HEK293 (cell line): ENCODE data around the gene HOXD12.

Experiments
- BCL11B ChIP-seq: fragments of 450-650 bp; formaldehyde crosslinking; IDR thresholded peaks from 2 replicates; pipeline ENCODE4 v1.5.1; 2016; ENCODE audit warnings: low read depth, missing biosample characterization, missing genetic modification characterization
- FEZF1 ChIP-seq: fragments of 450-650 bp; formaldehyde crosslinking; IDR thresholded peaks from 2 replicates; pipeline ENCODE4 v1.5.1; 2016; ENCODE audit warnings: missing biosample characterization, missing genetic modification characterization
- KLF1 ChIP-seq: fragments of 450-650 bp; formaldehyde crosslinking; IDR thresholded peaks from 2 replicates; pipeline ENCODE4 v1.5.1; 2016; ENCODE audit warnings: missing biosample characterization, missing genetic modification characterization
- KLF10 ChIP-seq: fragments of 450-650 bp; IDR thresholded peaks from 2 replicates; pipeline ENCODE4 v1.5.1; 2018; ENCODE audit warnings: missing biosample characterization, mild to moderate bottlenecking, missing genetic modification characterization
- OSR2 ChIP-seq: fragments of 450-650 bp; formaldehyde crosslinking; IDR thresholded peaks from 2 replicates; pipeline ENCODE4 v1.5.1; 2016; ENCODE audit warnings: missing biosample characterization, missing genetic modification characterization
- YY2 ChIP-seq: fragments of 450-650 bp; formaldehyde crosslinking; IDR thresholded peaks from 2 replicates; pipeline ENCODE4 v1.5.1; 2016; ENCODE audit warnings: missing biosample characterization, missing genetic modification characterization
- ZBTB1 ChIP-seq: fragments of 450-650 bp; formaldehyde crosslinking; IDR thresholded peaks from 2 replicates; pipeline ENCODE4 v1.5.1; 2016; ENCODE audit warnings: missing biosample characterization, missing genetic modification characterization
- ZBTB17 ChIP-seq: fragments of 450-650 bp; formaldehyde crosslinking; IDR thresholded peaks from 2 replicates; pipeline ENCODE4 v1.5.1; 2016; ENCODE audit warnings: missing biosample characterization, missing genetic modification characterization
- ZEB2 ChIP-seq: fragments of 450-650 bp; formaldehyde crosslinking; IDR thresholded peaks from 2 replicates; pipeline ENCODE4 v1.5.1; 2016; ENCODE audit warnings: missing biosample characterization, missing genetic modification characterization
- ZNF121 ChIP-seq: fragments of 450-650 bp; formaldehyde crosslinking; IDR thresholded peaks from 2 replicates; pipeline ENCODE4 v1.5.1; 2016; ENCODE audit warnings: missing biosample characterization, missing genetic modification characterization
- ZNF221 ChIP-seq: fragments of 450-650 bp; formaldehyde crosslinking; IDR thresholded peaks from 2 replicates; pipeline ENCODE4 v1.5.1; 2017; ENCODE audit warnings: missing biosample characterization, missing genetic modification characterization, borderline replicate concordance
- ZNF23 ChIP-seq: fragments of 450-650 bp; formaldehyde crosslinking; IDR thresholded peaks from 2 replicates; pipeline ENCODE4 v1.5.1; 2016; ENCODE audit warnings: missing biosample characterization, missing genetic modification characterization, borderline replicate concordance
- ZNF239 ChIP-seq: fragments of 450-650 bp; formaldehyde crosslinking; IDR thresholded peaks from 2 replicates; pipeline ENCODE4 v1.5.1; 2016; ENCODE audit warnings: missing biosample characterization, missing genetic modification characterization
- ZNF24 ChIP-seq: fragments of 450-650 bp; formaldehyde crosslinking; IDR thresholded peaks from 2 replicates; pipeline ENCODE4 v1.5.1; 2016; ENCODE audit warnings: missing biosample characterization, missing genetic modification characterization
- ZNF292 ChIP-seq: fragments of 450-650 bp; formaldehyde crosslinking; IDR thresholded peaks from 2 replicates; pipeline ENCODE4 v1.5.1; 2016; ENCODE audit warnings: low read depth, missing biosample characterization, missing genetic modification characterization, borderline replicate concordance
- ZNF350 ChIP-seq: fragments of 450-650 bp; formaldehyde crosslinking; IDR thresholded peaks from 2 replicates; pipeline ENCODE4 v1.5.0; 2017; ENCODE audit warnings: missing biosample characterization, mild to moderate bottlenecking, missing genetic modification characterization
- ZNF473 ChIP-seq: fragments of 450-650 bp; formaldehyde crosslinking; IDR thresholded peaks from 2 replicates; pipeline ENCODE4 v1.5.1; 2017; ENCODE audit warnings: missing biosample characterization, missing genetic modification characterization
- ZNF530 ChIP-seq: fragments of 450-650 bp; formaldehyde crosslinking; IDR thresholded peaks from 2 replicates; pipeline ENCODE4 v1.5.1; 2016; ENCODE audit warnings: low read depth, missing biosample characterization, missing genetic modification characterization
- ZNF549 ChIP-seq: fragments of 450-650 bp; IDR thresholded peaks from 2 replicates; pipeline ENCODE4 v1.5.1; 2018; ENCODE audit warnings: missing biosample characterization, missing genetic modification characterization, mild to moderate bottlenecking, inconsistent platforms, moderate library complexity
- ZNF561 ChIP-seq: fragments of 450-650 bp; IDR thresholded peaks from 2 replicates; pipeline ENCODE4 v1.5.1; 2018; ENCODE audit warnings: missing biosample characterization, missing genetic modification characterization, borderline replicate concordance
- ZNF600 ChIP-seq: fragments of 450-650 bp; formaldehyde crosslinking; IDR thresholded peaks from 2 replicates; pipeline ENCODE4 v1.5.1; 2016; ENCODE audit warnings: missing biosample characterization, missing genetic modification characterization
- ZNF660 ChIP-seq: fragments of 450-650 bp; IDR thresholded peaks from 2 replicates; pipeline ENCODE4 v1.5.1; 2018; ENCODE audit warnings: missing biosample characterization, mild to moderate bottlenecking, missing genetic modification characterization
- ZNF677 ChIP-seq: fragments of 450-650 bp; IDR thresholded peaks from 2 replicates; pipeline ENCODE4 v1.5.0; 2018; ENCODE audit warnings: missing biosample characterization, mild to moderate bottlenecking, missing genetic modification characterization, moderate library complexity
- ZNF701 ChIP-seq: fragments of 450-650 bp; formaldehyde crosslinking; IDR thresholded peaks from 2 replicates; pipeline ENCODE4 v1.5.1; 2016; ENCODE audit warnings: missing biosample characterization, missing genetic modification characterization
- ZNF785 ChIP-seq: fragments of 450-650 bp; formaldehyde crosslinking; IDR thresholded peaks from 2 replicates; pipeline ENCODE4 v1.5.1; 2016; ENCODE audit warnings: missing biosample characterization, missing genetic modification characterization
- TF ChIP-seq, protein P1 (sequence below): sonication (generic); formaldehyde crosslinking; IDR thresholded peaks from 2 replicates; pipeline ENCODE4 v1.8.1; 2022; ENCODE audit warnings: mild to moderate bottlenecking, moderate library complexity, missing genetic modification reagents
- TF ChIP-seq, protein P2 (sequence below): fragments of 450-650 bp; formaldehyde crosslinking; IDR thresholded peaks from 2 replicates; pipeline ENCODE4 v1.5.1; 2016; ENCODE audit warnings: missing biosample characterization, missing genetic modification characterization
- TF ChIP-seq, protein P3 (sequence below): fragments of 450-650 bp; formaldehyde crosslinking; IDR thresholded peaks from 2 replicates; pipeline ENCODE4 v1.5.1; 2016; ENCODE audit warnings: missing biosample characterization, missing genetic modification characterization
- TF ChIP-seq, protein P4 (sequence below): fragments of 450-650 bp; formaldehyde crosslinking; IDR thresholded peaks from 2 replicates; pipeline ENCODE4 v1.5.1; 2016; ENCODE audit warnings: missing biosample characterization, missing genetic modification characterization
- TF ChIP-seq, protein P5 (sequence below): fragments of 450-650 bp; formaldehyde crosslinking; IDR thresholded peaks from 2 replicates; pipeline ENCODE4 v1.5.1; 2017; ENCODE audit warnings: missing biosample characterization, mild to moderate bottlenecking, missing genetic modification characterization, moderate library complexity
- TF ChIP-seq, protein P6 (sequence below): fragments of 450-650 bp; formaldehyde crosslinking; IDR thresholded peaks from 2 replicates; pipeline ENCODE4 v1.5.1; 2017; ENCODE audit warnings: missing biosample characterization, missing genetic modification characterization

The HOXD12 gene

DNA sequence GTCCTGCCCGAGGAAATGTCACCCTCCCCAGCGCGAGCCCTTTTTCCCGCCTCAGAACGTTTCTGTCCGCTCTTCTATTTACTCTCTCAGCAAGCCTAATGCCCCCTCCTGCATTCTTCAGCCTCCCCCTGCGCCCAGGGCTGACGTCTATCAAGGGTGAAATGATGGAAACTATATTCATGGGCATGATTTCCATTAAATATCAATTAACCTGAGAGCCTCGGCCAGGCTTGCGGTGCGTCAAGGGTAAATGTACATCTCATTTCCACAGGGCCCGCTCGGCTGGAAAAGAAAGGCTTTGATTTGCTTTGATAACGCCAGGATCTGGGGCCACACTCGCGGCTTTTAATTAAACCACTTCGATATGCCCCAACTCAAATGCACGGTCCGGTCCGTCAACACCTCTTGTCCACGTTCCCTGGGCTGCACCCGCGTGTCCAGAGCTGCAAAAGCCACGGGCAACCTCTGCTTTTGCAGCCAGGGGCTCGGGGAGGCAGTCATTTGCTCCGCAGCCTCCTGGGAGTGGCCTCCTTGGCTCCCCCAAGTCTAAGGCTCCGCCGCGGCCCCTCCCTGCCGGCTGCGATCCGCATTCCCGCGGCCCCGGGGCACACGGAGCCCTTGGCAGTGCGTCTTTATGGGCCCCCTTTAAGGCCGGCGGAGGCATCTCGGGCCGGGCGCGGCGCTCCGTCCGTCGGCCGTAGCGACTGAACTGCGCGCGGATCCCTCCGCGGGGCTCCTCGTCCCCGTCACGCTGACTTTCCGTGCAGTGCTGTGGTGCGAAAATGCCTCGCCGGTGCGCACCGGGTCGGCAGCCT is 29.6 kb downstream of the HOXD12 start, which contains the start of gene HOXD8 (continued):
- TF ChIP-seq ZNF549 (tag by site-specific recombination) (no peak), ZBTB1 (no peak), ZNF600 (tag by site-specific recombination) (peak; percentile 32; the same call in 1 of the 2 replicates), ZNF121 (tag by site-specific recombination) (0 out of 2 replicates have a peak, but pooled peaks have one; percentile 23), ZNF660 (tag by site-specific recombination) (peak; percentile 87), ZNF23 (tag by site-specific recombination) (no peak), ZNF221 (tag by site-specific recombination) (peak; percentile 84; the same call in 1 of the 2 replicates), BCL11B (tag by site-specific recombination) (peak; percentile 92), KLF1 (tag by site-specific recombination) (peak; percentile 67), ZBTB17 (tag by site-specific recombination) (peak; percentile 47), ZNF677 (tag by site-specific recombination) (no peak), ZNF239 (tag by site-specific recombination) (no peak), ZNF292 (tag by site-specific recombination) (no peak), ZNF530 (no peak), ZNF350 (tag by site-specific recombination) (no peak), ZNF785 (no peak), FEZF1 (tag by site-specific recombination) (peak; percentile 68), ZNF561 (tag by site-specific recombination) (peak; percentile 79; the same call in 1 of the 2 replicates), ZNF473 (tag by site-specific recombination) (no peak), ZEB2 (tag by site-specific recombination) (peak; percentile 94), OSR2 (no peak), ZNF24 (peak; percentile 65; the same call in 1 of the 2 replicates), ZNF701 (no peak), YY2 (tag by site-specific recombination) (0 out of 2 replicates have a peak, but pooled peaks have one; percentile 35), KLF10 (no peak; the same call in 1 of the 2 replicates)
- TF ChIP-seq, protein P1, sequence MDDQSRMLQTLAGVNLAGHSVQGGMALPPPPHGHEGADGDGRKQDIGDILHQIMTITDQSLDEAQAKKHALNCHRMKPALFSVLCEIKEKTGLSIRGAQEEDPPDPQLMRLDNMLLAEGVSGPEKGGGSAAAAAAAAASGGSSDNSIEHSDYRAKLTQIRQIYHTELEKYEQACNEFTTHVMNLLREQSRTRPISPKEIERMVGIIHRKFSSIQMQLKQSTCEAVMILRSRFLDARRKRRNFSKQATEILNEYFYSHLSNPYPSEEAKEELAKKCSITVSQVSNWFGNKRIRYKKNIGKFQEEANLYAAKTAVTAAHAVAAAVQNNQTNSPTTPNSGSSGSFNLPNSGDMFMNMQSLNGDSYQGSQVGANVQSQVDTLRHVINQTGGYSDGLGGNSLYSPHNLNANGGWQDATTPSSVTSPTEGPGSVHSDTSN: peak; percentile 75; the same call in 1 of the 2 replicates
- TF ChIP-seq, protein P2, sequence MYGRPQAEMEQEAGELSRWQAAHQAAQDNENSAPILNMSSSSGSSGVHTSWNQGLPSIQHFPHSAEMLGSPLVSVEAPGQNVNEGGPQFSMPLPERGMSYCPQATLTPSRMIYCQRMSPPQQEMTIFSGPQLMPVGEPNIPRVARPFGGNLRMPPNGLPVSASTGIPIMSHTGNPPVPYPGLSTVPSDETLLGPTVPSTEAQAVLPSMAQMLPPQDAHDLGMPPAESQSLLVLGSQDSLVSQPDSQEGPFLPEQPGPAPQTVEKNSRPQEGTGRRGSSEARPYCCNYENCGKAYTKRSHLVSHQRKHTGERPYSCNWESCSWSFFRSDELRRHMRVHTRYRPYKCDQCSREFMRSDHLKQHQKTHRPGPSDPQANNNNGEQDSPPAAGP: peak; percentile 76; the same call in 1 of the 2 replicates
- TF ChIP-seq, protein P3, sequence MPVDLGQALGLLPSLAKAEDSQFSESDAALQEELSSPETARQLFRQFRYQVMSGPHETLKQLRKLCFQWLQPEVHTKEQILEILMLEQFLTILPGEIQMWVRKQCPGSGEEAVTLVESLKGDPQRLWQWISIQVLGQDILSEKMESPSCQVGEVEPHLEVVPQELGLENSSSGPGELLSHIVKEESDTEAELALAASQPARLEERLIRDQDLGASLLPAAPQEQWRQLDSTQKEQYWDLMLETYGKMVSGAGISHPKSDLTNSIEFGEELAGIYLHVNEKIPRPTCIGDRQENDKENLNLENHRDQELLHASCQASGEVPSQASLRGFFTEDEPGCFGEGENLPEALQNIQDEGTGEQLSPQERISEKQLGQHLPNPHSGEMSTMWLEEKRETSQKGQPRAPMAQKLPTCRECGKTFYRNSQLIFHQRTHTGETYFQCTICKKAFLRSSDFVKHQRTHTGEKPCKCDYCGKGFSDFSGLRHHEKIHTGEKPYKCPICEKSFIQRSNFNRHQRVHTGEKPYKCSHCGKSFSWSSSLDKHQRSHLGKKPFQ: 0 out of 2 replicates have a peak, but pooled peaks have one; percentile 43
- TF ChIP-seq, protein P4, sequence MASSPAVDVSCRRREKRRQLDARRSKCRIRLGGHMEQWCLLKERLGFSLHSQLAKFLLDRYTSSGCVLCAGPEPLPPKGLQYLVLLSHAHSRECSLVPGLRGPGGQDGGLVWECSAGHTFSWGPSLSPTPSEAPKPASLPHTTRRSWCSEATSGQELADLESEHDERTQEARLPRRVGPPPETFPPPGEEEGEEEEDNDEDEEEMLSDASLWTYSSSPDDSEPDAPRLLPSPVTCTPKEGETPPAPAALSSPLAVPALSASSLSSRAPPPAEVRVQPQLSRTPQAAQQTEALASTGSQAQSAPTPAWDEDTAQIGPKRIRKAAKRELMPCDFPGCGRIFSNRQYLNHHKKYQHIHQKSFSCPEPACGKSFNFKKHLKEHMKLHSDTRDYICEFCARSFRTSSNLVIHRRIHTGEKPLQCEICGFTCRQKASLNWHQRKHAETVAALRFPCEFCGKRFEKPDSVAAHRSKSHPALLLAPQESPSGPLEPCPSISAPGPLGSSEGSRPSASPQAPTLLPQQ (tag by site-specific recombination): peak; percentile 100
- TF ChIP-seq, protein P5, sequence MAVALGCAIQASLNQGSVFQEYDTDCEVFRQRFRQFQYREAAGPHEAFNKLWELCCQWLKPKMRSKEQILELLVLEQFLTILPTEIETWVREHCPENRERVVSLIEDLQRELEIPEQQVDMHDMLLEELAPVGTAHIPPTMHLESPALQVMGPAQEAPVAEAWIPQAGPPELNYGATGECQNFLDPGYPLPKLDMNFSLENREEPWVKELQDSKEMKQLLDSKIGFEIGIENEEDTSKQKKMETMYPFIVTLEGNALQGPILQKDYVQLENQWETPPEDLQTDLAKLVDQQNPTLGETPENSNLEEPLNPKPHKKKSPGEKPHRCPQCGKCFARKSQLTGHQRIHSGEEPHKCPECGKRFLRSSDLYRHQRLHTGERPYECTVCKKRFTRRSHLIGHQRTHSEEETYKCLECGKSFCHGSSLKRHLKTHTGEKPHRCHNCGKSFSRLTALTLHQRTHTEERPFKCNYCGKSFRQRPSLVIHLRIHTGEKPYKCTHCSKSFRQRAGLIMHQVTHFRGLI (tag by site-specific recombination): peak; percentile 35; the same call in 1 of the 2 replicates
- TF ChIP-seq, protein P6, sequence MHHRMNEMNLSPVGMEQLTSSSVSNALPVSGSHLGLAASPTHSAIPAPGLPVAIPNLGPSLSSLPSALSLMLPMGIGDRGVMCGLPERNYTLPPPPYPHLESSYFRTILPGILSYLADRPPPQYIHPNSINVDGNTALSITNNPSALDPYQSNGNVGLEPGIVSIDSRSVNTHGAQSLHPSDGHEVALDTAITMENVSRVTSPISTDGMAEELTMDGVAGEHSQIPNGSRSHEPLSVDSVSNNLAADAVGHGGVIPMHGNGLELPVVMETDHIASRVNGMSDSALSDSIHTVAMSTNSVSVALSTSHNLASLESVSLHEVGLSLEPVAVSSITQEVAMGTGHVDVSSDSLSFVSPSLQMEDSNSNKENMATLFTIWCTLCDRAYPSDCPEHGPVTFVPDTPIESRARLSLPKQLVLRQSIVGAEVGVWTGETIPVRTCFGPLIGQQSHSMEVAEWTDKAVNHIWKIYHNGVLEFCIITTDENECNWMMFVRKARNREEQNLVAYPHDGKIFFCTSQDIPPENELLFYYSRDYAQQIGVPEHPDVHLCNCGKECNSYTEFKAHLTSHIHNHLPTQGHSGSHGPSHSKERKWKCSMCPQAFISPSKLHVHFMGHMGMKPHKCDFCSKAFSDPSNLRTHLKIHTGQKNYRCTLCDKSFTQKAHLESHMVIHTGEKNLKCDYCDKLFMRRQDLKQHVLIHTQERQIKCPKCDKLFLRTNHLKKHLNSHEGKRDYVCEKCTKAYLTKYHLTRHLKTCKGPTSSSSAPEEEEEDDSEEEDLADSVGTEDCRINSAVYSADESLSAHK: peak; percentile 73
